Vagina (tissue), 2 donors: ENCODE measurements around the gene ZNF772.

Experiments
- CTCF ChIP-seq, 3 experiments: fragments of 450-650 bp in 2 of 3; fragments of 200-600 bp in 1 of 3; sonication (generic) in 1 of 3; IDR thresholded peaks; one replicate each; pipeline ENCODE4 v1.5.1; 2017 to 2019; ENCODE audit warnings: antibody characterized with exemption in 3 of 3, mild to moderate bottlenecking in 2 of 3, moderate library complexity in 2 of 3
- POLR2A ChIP-seq, 2 donors: fragments of 450-650 bp; IDR thresholded peaks; one replicate each; pipeline ENCODE4 v1.6.1; 2017; ENCODE audit warnings: antibody characterized with exemption in 2 of 2, mild to moderate bottlenecking in 2 of 2, moderate library complexity in 2 of 2

GRCh38 chr19:57441979-57442752 lies 35.2 kb downstream of the ZNF772 start:
- TF ChIP-seq POLR2A (IDR thresholded peaks at IDR 0.05): no peak
- no peak for TF ChIP-seq CTCF (IDR thresholded peaks at IDR 0.05)
